Measurements from ENCODE around the gene USP22.

DNA sequence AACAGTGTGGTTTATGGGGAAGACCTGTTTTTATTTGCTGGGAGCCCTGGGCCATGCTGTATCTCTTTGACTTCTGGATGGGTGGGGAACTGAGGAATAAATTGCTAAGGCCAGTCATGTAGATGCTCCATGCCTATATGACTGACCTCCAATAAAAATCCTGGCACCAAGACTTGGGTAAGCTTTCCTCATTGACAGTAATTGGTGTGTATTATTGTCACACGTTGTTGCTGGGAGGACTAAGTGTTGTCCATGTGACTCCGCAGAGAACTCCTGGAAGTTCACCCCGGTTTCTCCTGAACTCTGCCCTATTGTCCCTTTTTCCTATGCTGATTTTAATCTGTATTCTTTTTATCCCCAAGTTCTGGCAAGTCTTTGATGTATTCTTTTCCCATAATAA, 33.4 kb upstream of the USP22 start:
- TF ChIP-seq EZH2 (IDR thresholded peaks at IDR 0.05; ENCODE audit: low read length): no peak
- TF ChIP-seq, protein P1, sequence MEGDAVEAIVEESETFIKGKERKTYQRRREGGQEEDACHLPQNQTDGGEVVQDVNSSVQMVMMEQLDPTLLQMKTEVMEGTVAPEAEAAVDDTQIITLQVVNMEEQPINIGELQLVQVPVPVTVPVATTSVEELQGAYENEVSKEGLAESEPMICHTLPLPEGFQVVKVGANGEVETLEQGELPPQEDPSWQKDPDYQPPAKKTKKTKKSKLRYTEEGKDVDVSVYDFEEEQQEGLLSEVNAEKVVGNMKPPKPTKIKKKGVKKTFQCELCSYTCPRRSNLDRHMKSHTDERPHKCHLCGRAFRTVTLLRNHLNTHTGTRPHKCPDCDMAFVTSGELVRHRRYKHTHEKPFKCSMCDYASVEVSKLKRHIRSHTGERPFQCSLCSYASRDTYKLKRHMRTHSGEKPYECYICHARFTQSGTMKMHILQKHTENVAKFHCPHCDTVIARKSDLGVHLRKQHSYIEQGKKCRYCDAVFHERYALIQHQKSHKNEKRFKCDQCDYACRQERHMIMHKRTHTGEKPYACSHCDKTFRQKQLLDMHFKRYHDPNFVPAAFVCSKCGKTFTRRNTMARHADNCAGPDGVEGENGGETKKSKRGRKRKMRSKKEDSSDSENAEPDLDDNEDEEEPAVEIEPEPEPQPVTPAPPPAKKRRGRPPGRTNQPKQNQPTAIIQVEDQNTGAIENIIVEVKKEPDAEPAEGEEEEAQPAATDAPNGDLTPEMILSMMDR (optimal IDR thresholded peaks at IDR 0.05 in 1 of 3, IDR thresholded peaks at IDR 0.05 in 1 of 3, conservative IDR thresholded peaks at IDR 0.05 in 1 of 3; ENCODE audit: extremely low read depth in 1 of 3, insufficient read depth in 2 of 3, low read length in 3 of 3): no peak

Data from keratinocyte (primary cell).